GDM1 (cell line): ENCODE results near the gene USP2.
"Not testable (repeated sequence)": the region's sequence is repeated elsewhere in the genome, so short reads cannot be mapped to it uniquely, and the experiment has no call there.

Experiments used
- DNase-seq: peaks from one replicate; lab custom pipeline; 2025; lab: John Stamatoyannopoulos, UW

Gene USP2

DNA sequence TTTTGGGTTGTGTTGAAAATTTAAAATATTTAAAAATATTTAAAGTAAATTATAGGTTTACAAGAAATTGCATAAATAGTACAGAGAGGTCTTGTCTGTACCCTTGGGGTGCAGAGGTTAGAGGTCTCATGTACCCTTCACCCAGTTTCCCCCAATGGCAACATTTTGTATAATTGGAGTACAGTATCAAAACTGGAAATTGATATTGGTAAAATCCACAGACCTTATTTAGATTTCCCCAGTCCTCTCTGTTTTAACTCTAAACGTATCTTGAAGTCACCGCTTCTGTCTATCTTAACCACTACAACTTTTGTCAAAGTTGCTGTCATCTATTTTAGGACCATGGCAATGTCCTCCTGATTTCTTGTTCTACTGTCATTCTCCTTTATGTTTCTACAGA lies 30.6 kb upstream of the USP2 start:
- DNase-seq, result no peak

DNA sequence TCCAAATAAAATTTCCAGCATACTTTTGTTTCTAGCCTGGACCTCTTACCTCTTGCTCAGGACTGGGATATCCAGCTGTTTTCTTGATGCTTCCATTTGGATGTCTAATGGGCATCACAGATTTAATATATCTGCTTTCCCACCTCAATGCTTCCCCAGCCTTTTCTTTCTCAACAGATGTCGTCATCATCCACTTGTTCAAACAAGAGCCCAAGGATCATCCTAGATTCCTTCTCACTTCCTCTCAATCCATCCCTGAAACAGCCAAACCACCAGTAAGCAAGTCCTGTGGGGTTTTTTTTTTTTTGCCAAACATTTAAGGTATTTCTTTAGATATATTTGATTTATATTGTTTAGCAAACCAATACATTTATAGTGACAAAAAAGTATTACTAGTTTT lies 29.0 kb upstream of the USP2 start:
- DNase-seq, result no peak

DNA sequence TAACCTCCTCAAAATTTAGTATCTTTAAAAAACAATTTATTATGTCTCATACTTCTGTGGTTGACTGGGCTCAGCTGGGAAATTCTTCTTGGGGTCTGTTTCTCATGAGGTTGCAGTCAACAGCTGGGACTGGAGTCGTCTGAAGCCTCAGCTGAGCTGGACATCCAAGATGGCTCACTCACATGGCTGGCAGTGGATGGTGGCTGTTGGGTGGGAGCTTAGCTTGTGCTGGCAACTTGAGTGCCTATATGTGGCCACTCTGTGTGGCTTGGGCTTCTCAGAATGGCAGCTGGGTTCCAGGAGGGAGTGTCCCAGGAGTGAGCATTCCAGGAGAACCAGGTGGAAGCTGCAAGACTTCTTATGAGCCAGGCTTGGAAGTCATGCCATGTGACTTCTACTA lies 28.2 kb upstream of the USP2 start:
- no peak for DNase-seq

DNA sequence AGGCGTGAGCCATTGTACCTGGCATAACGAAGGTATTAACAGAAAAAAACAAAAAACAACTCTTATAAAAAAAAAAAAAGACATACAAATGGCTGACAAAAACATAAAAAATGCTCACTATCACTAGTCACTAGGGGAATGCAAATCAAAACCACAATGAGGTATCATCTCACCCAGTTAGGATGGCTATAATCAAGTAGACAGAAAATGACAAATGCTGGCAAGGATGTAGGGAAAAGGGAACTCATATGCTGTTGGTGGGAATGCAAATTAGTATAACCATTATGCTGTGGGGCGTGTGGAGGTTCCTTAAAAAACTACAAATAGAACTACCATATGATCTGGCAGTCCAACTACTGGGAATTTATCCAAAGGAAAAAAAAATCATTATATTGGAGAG lies 24.5 kb upstream of the USP2 start:
- no peak for DNase-seq

DNA sequence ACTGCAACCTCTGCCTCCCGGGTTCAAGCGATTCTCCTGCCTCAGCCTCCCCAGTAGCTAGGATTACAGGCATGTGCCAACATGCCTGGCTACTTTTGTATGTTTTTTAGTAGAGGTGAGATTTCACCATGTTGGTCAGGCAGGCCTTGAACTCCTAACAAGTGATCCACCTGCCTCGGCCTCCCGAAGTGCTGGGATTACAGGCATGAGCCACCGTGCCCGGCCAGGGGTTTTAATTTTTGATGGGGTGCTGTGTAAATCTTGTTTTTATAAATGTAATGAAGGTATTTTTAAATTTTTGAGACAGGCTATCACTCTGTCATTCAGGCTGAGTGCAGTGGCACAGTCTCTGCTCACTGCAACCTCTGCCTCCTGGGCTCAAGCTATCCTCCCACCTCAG lies 24.0 kb upstream of the USP2 start:
- DNase-seq, result not testable (repeated sequence)

DNA sequence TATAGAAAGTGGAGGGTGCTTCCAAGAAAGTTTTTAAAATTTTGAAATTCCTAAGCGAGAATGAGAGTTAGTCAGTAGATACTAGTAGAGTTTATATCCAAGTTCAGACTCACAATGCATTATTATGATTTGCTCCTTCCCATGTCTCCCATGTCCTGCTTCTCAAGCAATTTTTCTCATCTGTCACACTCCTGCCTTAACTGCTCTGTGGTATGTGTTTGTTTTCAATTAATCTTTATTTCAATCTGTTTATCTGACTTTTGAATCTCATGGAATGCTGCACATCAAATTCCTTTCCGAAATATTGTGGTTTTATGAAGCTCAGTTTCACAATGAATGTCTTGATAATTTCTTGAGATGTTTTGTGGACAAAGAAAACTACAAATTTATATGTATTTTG lies 23.4 kb upstream of the USP2 start:
- no peak for DNase-seq

DNA sequence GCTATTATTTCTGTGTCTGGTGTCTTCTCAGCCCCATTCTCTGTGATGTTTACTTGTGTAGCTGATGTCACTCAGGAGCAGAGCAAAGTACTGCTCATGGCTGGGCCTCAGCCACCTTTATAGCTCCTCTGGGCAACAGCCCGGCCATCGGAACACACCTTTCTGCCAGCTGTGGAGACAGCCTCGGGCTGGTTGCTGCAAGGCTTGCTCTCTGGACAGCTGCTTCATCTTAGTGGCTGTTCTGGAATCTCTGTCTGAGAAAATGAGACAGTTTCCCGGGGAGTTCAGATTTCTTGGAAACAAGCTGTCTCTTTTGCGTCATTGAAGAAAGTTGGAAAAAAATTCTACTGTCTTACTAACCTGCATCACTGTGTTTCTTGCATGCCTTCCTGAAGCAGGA lies 21.5 kb upstream of the USP2 start:
- DNase-seq, result no peak

DNA sequence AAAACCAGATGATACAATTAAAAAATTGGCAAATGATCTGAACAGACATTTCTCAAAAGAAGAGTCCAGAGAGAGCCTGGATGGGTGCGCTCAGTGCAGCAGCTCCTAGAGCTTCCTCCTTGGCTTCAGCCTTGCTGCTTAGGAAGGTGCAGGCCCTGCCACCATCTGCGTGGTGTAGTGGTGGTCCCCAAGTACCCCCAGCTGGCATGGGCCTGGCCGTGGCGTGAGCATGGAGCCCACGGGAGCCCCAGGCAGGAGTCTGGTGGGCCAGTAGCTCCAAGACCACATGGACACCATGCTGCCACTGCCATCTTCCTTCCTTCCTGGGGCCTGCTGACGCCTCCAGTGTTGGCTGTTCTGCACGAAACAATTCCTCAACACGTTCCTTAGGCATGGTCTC lies 21.0 kb upstream of the USP2 start:
- DNase-seq, result no peak

DNA sequence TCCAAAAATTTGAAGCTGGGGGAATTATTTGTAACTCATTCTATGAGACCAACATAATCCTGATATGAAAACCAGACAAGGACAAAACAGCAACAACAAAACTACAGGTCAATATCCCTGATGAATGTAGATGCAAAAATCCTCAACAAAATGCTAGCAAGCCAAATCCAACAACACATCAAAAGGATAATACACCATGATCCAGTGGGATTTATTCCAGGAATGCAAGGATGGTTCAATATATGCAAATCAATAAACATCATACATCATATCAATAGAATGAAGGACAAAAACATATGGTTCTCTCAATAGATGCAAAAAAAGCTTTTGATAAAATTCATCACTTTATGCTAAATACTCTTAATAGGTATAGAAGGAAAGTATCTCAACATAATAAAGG lies 19.4 kb upstream of the USP2 start:
- DNase-seq, result no peak

DNA sequence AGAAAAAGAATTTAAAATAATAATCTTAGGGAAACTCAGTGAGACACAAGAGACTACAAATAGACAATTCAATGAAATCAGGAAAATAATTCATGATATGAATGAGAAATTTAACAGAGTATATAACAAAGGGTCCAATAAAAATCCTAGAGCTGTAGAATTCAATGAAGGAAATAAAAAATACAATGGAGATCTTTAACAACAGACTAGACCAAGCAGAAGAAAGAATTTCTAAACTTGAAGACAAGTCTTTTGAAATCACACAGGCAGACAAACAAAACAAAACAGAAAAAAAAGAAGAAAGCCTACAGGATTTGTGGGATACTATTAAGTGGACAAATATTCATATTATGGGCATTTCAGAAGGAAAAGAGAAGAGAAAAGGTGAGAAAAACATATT lies 16.2 kb upstream of the USP2 start:
- no peak for DNase-seq

DNA sequence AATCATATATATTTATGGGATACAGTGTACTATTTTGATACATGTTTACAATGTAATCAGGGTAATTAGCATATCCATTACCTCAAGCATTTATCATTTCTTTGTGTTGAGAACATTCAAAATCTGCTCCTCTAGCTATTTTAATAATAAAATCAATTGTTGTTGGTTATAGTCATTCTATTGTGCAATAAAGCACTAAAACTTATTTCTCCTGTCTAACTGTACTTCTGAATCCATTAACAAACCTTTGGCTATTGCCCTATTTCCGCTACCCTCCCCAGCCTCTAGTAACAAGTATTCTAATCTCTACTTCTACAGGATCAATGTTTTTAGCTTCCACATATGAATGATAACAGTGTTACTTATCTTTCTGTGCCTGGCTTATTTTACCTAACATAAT lies 15.3 kb upstream of the USP2 start:
- no peak for DNase-seq

DNA sequence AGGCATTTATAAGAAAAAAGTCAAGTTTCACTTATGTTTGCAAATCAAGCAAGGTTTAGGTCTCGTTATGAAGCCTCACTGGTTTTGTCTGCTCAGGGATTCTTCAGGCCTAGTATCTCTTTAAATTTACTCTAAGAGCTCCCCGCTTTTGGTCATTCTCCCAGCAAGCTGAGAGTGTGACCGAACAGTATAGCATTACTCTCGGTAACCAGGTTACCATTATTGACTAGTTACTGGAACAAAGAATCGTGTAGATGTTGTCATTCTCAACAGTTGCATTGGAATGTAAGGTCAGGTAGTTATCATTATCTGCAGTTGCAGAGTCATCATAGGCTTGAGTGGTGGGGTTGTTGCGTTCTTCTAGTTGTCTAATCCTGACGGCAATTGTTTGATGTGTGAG lies 9.8 kb upstream of the USP2 start:
- no peak for DNase-seq

DNA sequence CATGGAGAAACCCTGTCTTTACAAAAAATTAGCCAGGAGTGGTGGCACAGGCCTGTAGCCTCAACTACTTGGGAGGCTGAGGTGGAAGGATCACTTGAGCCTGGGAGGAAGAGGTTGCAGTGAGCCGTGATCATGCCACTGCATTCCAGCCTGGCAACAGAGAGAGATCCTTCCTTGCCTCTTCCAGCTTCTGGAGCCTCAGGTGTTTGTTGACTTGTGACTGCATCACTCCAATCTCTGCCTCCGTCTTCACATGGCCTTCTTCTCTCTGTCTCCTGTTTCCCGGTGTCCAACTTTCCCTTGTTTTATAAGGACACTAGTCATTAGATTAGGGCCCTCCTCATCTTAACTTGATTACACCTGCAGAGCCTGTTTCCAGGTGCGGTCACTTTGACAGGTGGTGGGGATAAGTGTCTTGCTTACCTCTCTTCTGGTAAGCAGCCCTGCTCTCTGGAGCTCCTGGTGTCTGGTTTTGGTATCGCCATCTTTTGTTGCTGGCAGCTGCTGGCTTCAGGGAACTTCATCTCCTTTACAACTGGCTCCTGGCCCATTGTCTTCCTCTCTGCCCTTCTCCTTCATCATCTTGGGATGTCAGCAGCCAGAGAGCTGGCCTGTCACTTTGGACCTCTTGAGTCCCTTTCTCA lies 8.2 kb upstream of the USP2 start:
- no peak for DNase-seq

DNA sequence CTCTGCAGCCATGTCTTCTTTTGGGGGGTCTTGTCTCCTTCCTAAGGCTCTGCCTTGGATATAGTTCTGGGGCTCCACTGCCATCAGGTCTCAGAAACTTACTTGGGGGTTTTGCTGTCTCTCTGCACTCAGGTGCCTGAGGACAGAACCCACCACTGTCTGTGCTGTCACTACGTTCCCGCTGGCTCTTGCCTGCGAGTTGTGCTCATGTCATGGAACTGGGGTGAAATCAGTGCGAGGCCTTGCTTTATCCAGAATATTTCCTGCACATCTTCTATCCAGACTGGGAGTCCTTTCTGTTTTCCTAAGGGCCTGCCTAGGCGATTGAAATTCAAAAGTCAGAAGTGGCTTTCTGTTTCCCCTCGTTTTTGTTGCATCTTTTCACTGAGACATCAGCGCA lies 6.6 kb upstream of the USP2 start:
- no peak for DNase-seq

DNA sequence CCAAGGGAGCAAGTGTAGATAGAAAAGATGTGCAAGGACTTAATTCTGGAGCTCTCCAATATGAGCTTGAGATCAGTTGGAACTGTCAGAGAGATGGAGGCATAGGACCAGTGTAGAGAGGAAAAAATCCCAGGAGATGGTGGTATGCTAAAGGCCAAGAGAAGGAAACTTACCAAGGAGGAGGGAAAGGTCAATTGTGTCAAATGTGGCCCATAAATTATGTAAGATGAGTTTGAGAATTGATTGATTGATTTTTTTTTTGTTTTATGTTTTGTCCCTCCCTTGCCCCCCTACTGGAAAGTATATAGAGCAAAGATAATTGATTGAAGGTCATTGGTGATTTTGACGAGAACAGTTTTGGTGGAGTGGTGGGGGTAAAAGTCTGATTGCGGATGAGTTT lies 2.8 kb upstream of the USP2 start:
- no peak for DNase-seq

DNA sequence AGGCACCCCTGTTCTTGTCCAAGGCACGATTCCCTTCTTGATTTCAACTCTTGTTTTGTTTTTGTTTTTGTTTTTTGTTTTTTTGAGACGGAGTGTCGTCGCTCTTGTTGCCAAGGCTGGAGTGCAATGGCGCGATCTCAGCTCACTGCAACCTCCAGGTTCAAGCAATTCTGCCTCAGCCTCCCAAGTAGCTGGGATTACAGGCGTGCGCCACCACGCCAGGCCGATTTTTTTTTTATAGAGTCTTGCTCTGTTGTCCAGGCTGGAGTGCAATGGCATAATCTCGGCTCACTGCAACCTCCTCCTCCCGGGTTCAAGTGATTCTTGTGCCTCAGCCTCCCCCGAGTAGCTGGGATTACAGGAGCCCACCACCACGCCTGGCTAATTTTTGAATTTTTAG lies 1.0 kb upstream of the USP2 start:
- not testable (repeated sequence) for DNase-seq

DNA sequence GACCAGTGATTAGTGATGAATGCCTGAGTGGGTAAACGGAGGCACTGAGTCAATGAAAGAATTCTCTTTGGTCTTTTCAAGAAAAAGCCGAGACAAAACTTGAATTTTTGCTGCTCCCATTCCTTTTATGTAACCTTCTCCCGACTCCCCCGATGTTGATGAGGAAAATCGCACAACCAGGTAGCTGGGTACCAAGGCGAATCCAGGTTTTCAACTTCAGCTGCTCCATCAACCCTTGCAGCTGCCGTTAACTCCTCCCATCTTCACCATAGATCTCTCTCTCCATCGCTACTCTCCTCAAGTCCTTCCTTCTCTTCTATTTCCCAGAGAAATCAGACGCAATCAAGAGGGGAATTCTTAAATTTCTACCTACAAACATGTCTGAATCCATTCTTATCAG lies 611 bp upstream of the USP2 start:
- no peak for DNase-seq

DNA sequence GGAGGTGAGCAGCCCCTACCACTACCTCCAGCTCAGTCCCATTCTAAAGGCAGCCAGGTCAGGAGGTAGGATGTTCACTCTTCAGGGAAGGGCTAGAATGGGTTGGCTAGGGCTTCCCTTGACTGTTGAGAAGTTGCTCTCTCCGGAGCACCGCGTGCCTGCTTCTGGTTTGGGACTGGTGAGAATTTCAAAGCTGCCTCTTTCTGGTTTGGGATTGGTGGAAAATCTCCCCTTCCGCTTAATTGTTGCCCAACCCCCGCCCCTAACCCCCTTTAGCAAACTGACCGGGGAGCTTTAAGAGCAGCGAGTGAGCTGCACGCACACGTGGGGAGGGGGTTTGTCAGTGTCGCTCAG lies 686 bp downstream of the USP2 start:
- DNase-seq, result no peak

DNA sequence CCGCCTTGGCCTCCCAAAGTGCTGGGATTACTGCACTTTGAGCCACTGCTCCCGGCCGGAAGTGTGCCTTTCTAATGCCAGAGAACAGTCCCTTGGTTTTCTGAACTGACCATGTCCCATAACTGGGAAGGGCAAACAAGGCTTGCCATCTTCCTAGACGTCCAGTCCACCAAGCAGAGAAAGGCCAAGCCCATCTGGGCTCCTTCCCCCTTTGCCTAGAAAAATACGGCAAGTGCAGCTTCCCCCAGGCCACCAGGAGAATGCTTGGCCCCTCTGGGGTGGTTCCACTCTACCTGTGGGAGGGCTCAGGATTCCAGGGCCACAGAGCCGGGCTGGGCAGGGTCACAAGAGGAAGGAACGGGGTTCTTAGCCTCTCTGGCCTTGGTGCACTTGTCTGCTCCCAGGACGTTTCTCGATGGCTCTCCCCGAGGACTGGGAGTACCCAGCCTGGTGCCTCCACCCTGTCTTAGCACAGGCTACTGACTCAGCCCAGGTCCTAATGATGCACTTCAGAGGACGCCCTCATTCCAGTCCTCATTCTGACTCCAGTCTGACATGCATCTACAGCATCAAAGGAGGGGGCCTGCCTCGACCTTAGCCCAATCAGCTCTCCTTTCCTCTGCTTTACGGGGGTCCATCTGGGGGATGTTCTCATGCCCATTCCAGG lies 1.2 kb downstream of the USP2 start:
- no peak for DNase-seq

DNA sequence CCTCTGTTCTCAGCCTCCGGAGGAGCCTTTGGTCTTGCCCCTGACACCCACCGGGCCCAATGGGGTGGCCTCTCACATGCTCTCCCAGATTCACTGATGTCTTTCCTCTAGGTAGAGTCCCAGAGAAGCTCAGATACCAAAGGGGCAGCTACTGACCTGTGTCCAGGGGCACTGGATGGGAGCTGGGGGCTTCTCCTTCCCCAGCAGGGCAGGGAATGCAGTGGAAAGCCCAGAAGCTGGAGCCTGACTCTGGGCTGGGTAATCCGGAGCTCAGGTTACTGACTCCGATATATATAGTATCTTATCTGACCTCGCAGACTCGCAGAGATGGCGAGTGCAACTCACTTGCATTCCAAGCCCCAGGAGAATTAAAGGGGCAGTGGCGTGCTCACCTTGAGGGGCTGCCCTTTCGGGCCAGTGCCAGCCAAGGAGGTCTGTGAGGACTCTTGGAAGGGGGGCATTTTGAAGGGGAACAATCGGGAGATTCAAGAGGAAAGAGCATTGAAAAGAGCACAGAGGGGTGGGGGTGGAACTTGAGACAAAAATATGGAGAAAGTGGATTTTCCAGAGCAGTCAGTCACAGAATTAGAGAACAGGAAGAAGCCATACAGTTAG lies 2.5 kb downstream of the USP2 start:
- no peak for DNase-seq

DNA sequence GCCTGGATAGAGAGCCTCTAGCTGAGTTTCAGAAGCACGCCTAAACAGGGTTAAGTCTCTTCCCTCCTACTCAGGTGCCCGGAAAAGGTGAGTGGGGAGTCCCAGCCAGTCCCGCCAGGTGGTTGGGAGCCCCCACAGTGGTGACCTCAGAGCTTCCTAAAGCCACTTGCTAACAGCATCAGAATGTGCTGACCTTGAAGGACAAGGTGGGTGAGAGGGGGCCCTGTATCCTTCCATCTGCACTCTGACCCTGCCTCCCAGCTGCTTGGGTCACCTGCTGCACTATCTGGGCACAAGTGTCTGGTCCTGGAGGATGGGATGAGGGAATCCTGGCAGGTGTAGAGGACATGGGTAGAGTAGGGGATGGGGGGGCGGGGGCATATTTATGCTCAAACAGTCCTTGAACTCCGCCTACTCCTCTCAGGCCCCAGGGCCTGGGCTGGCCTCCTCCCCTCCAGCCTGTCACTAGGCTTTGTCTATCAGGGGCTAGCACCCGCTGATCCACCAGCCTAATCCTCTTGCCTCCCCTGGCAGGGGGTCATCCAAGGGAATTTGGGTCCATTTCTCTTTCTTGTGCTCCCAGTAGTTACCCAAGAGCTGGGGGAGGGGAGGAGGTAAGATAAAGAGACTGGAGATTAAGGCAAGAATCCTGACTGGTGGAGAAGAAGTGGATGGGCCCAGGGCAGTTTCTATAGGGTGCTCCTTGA lies 3.4 kb downstream of the USP2 start:
- no peak for DNase-seq

DNA sequence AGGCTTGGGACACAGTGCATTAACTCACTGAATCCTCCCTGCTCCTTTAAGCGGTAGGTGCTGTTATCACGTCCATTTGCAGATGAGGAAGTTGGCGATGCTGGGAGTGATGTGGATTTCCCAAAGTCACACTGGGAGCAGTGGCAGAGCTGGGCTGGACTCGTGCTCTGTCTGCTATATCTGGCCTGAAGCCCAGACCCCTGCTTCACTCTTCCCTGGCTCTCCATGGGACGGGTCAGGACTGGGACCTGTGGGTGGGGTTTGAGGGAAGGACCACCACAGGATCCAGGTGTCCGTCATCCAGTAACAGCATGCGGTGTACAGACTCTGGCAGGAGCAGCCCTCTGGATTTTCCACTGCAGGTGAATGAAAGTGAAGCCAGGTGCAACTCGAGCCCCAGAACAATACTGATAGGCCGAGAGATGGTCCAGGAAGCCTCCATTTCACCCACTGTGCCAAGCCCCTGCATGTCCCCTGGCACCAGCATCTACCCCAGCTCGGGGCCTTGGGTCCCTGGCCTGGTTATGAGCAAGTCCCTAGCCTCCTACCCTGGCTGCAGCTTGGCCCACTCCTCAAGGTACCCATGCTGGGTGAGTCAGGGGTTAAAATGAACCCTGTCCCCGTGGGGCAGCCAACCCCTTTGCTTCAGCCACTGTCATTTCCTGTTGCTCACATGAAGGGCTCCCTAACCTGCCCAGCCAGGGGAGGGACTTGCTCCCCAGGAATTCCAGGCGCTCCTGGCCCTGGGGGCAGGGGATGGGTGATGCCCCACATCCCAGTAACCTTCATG lies 4.2 kb downstream of the USP2 start:
- no peak for DNase-seq
